Left colon (tissue), 2 donors: ENCODE measurements around the gene FNDC1. TPM values are rescaled to one million over a fixed set of nuclear protein-coding genes. Genes with fewer than 3 reads are reported as not detected.
"Not testable (repeated sequence)": the region's sequence is repeated elsewhere in the genome, so short reads cannot be mapped to it uniquely, and the experiment has no call there.

Experiments used
- ATAC-seq: fragments of 200-7000 bp; cut with Tn5 transposase; one replicate; pipeline ENCODE4 v1.9.1; 2020; ENCODE audit warnings: mild to moderate bottlenecking, moderate library complexity
- DNase-seq, 2 donors: peaks; one replicate each; pipeline ENCODE4 v3.0.0-alpha.2; 2020
- intact Hi-C, 2 donors: fragments of 100-400 bp; cut with DNase I in 1 of 2; cut with micrococcal nuclease in 1 of 2; formaldehyde crosslinking; loops; one replicate each; pipeline versions ENCODE4 v1.11.2 to v1.14.0; 2022; cut with DNase I, micrococcal nuclease
- long read RNA-seq: library from polyadenylated mRNA; unstranded; transcript quantifications from one replicate; pipeline ENCODE4 v2.0.0, GENCODE V29; 2021
- total RNA-seq, 2 donors: library from RNA; stranded (reverse); fragmentation: NEBNext Ultra II Directional; extraction: Animal tissue kit (Norgen Biotek cat#: 25700); gene quantifications; one replicate each; pipeline ENCODE4 v1.2.1, GENCODE V29; 2021
- donor health status: DM: no; HTN: no; CAD: no.
- donor health status: DM: yes; HTN: yes; CAD: no.

The FNDC1 gene
- 1 to 10 TPM in 1 of 2 donors, under 1 TPM in 1; 0.21 to 1.5 TPM for total RNA-seq
- long read RNA-seq, result 0 reads

- ATAC-seq, result peak; percentile 70
- intact Hi-C loops, result no loop called here
- peak in 1 of 2 donors; percentile 61 for DNase-seq
Observed at GRCh38 chr6:159169193-159169555, at the start of gene FNDC1. TSS of gene FNDC1 (plus strand) at chr6:159169400. CDS start at chr6:159169597, 197 bp downstream.

GRCh38 chr6:159119791-159120190 lies 49.4 kb upstream of the FNDC1 start:
- no peak for ATAC-seq
- no peak for DNase-seq
- intact Hi-C loops, result no loop called here

DNA sequence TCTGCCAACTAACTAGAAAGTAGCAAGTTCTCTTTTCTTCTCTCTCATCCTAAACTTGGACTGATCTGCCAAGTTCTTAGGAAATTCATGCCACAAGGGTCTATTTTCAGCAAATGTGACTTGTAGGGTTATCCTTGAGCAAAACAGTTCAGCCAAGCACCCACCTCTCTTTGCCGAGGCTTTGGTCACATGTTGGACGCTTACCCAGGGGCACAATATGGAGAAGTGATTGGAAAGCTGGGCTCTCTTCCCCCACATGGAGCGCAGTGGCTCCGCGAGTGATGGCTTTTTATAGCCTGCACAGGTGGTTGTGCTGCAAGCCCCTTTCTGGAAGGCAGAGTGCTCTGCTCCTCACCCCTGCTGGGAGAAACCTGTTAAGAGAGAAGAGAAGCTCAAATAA lies 47.7 kb upstream of the FNDC1 start:
- DNase-seq (no peak), ATAC-seq (no peak)
- intact Hi-C loops, result no loop called here

GRCh38 chr6:159122453-159122852 lies 46.7 kb upstream of the FNDC1 start:
- ATAC-seq (no peak), DNase-seq (no peak)
- intact Hi-C loops, result no loop called here

- DNase-seq, intact Hi-C loops: not testable (repeated sequence)
Observed at GRCh38 chr6:159123831-159124230, 45.4 kb upstream of the FNDC1 start.

DNA sequence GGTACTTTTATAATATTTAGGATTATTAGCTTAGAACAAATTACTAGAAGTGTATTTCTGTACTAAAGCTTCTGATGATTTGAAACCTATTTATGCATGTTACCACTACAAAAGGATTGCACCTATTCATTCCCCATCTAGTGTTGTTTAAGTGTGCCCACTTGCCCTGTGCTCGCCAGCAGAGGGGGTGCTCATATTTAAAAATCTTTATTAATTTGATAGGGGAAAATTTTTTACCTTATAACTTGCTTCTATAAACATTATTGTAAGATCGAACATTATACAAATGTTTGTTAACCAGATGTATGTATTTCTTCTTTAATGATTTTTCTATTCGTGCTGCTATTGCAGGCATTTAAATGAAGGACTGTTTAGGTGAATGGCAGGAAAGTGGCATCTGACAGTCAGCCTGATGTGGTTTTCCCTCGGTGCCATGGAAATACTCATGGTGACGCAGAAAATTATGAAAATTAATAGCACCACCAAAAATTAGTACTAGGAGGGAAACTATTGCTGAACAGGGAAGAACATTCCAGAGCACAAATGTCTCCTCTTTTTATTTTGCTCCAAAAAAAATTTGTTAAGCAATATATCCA lies 44.1 kb upstream of the FNDC1 start:
- no peak for ATAC-seq
- no peak for DNase-seq
- intact Hi-C loops, result no loop called here

More at GRCh38 chr6:159123831-159124230, 45.4 kb upstream of the FNDC1 start:
- not testable (repeated sequence) for ATAC-seq

DNA sequence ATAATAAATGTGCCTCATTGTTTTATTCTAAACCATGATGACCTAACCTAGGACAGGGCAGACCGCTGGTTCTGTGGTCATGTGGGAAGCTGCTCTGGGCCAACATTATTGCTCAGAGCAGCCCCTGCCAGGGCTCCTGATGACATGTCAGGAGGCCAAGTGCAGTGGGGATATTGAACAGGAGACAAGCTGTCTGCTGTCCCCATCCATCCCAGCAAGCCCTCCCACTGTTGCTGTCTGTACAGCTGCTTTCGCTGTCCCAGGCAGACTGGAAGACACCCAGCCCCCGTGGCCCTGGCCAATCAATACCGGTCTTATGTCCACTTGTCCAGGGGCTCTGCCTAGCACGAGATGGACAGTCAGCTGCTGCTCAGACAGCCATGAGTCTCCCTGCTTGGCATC lies 43.2 kb upstream of the FNDC1 start:
- ATAC-seq (no peak), DNase-seq (no peak)
- intact Hi-C loops, result no loop called here

DNA sequence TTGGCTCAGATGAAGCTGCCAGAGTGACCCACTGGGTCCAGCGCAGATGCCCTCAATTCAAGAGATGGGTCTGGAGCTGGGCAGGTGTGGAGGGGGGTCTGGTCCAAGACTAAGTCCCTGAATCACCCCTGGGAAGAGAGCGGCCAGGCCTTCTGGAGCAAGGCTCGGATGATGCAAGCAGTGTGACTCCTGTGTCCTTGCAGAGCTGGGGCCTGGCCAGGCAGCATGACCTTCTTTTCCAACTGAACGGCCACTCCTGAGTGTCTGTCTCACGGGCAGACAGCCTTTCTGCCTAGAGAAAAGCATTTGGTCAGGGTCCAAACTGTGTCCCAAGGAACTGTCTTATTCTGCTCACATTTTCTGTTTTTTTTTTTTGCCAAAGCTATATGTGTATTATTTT lies 42.6 kb upstream of the FNDC1 start:
- ATAC-seq, result no peak
- no peak for DNase-seq
- intact Hi-C loops, result no loop called here

- ATAC-seq, result no peak
- no peak for DNase-seq
- intact Hi-C loops, result no loop called here
Observed at GRCh38 chr6:159127701-159128100, 41.5 kb upstream of the FNDC1 start.

DNA sequence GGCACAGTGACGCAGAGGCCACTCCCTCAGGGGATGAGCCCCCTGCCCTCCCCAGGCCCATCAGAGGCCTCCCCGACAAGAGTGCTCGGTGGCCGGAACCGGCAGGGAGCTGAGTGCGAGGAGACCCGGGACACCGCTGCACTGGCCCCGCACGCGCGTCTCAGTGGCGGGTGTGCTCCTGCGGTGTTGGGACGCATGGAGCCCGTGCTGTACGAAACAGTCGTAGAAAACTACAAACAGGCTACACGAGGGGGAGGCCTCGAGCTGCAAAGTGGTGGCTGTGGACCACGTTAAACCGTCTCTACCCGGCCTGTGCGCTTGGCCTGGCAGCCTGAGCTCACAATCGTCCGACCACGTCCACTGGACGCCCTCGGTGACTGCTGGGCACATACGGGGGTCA lies 40.2 kb upstream of the FNDC1 start:
- DNase-seq (no peak), ATAC-seq (no peak)
- intact Hi-C loops, result no loop called here

DNA sequence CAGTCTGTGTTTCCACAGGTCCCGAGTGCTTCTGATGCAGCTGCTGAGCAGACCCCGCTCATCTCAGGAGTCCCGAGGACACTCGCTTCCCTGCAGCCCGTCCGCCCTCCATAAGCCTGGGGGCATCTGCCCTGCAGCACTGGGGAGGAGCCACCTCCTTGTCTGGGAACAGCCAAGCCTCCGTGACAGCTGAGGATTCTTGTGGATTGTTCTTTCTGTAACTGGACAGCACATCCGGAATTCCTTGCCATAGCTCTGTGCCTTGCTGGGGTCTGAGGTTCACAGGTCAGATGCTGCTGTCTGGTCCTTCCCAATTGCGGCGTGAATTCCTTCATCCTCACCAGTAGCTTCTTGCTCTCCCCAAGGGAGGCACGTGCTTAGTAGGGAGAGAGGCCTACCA lies 38.4 kb upstream of the FNDC1 start:
- no peak for ATAC-seq
- DNase-seq, result no peak
- intact Hi-C loops, result loop anchor here in 1 of 2 donors (10.0 kb wide), 1 partner anchor 126 kb away; the partner anchor contains the start of gene RSPH3

DNA sequence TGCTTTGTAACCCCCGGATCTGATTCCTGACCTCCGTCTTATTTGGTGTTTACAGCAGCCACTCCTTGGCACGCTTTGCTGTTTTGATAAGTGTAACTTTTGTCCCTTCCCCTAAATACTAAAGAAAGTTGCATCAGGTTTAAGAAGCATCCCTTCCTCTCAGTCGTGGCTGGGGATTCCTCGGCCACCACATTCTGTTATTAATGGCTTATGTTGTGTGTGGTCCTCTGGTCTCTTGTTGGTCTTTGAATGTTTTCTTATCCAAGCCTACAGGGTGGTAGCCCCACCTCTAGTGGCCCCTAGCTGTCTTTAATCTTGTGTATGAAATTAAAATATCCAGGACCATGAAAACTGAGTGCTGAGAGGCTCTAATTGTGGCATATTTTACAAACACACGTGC lies 37.5 kb upstream of the FNDC1 start:
- intact Hi-C loops, result loop anchor here in 1 of 2 donors (10.0 kb wide), 1 partner anchor 127 kb away; the partner anchor contains the start of gene RSPH3
- no peak for ATAC-seq

GRCh38 chr6:159132664-159133063 lies 36.5 kb upstream of the FNDC1 start:
- intact Hi-C loops, result loop anchor here in 1 of 2 donors (10.0 kb wide), 1 partner anchor 128 kb away; the partner anchor contains the start of gene RSPH3
- DNase-seq, result no peak

More for the DNA sequence above, 37.5 kb upstream of the FNDC1 start:
- no peak for DNase-seq

DNA sequence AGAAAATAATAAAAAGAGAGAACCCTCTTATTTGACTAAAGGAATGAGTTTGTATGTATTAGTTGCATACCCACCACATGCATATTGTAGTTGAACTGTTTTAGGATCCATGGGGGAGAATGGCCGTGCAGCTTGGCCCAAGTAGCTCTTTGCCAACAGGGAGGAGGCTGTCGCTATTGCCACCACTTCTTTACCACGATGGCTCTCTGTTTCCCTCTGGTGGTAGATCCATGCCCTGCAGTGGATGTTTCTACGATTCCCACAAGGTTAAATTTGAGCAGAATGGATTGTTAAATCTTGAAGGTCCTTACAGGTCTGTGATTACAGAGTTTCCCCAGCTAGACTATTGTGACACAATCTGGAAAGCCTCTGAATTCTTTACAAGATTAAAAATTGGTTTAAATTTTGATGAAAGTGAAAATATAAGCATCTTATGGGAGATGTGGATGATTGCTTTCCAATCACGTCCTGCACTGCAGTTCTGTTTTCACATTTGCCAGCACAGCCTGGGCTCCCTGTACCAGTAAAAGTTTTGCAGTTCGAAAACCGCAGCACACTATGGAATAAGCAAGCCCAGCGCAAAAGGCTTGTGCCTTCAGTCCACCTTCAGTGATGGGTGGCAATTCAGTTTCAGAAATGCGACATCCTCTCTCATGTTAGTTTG lies 34.4 kb upstream of the FNDC1 start:
- intact Hi-C loops, result loop anchor here in 1 of 2 donors (5.0 to 10.0 kb wide), 2 partner anchors 93 to 130 kb away; partner anchors contain the start of genes RSPH3 and TAGAP
- ATAC-seq (peak; percentile 86), DNase-seq (peak in 1 of 2 donors; percentile 74)

More at GRCh38 chr6:159132664-159133063, 36.5 kb upstream of the FNDC1 start:
- ATAC-seq, result no peak

GRCh38 chr6:159137676-159138075 lies 31.5 kb upstream of the FNDC1 start:
- DNase-seq (no peak), ATAC-seq (no peak)
- intact Hi-C loops, result loop anchor here in 1 of 2 donors (5.0 to 10.0 kb wide), 2 partner anchors 95 to 133 kb away; partner anchors contain the start of genes RSPH3 and TAGAP

DNA sequence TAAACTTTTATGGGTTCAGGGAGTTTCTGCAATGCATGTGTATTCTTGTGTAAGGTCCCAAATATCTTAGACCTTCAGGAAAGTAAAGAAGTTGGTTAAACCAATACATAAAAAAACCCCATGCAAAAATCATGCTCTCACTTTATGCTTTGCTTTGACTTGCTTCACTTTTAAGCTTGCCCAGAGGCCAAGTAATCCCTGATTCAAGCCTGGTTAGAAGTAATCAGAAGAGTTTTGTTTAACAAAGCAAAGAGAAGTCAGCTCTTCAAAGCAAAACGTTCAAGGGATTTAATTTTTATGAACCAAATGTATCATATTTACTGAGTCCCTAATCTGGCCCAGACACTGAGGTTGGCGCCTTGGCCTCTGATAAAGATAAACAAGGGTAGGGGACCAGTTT lies 26.7 kb upstream of the FNDC1 start:
- no peak for DNase-seq
- intact Hi-C loops, result no loop called here

GRCh38 chr6:159148641-159149040 lies 20.6 kb upstream of the FNDC1 start:
- DNase-seq (no peak), ATAC-seq (no peak)
- intact Hi-C loops, result no loop called here

More for the DNA sequence above, 26.7 kb upstream of the FNDC1 start:
- ATAC-seq, result no peak

- ATAC-seq (no peak), DNase-seq (no peak)
- intact Hi-C loops, result no loop called here
Observed at GRCh38 chr6:159149641-159150040, 19.6 kb upstream of the FNDC1 start.

DNA sequence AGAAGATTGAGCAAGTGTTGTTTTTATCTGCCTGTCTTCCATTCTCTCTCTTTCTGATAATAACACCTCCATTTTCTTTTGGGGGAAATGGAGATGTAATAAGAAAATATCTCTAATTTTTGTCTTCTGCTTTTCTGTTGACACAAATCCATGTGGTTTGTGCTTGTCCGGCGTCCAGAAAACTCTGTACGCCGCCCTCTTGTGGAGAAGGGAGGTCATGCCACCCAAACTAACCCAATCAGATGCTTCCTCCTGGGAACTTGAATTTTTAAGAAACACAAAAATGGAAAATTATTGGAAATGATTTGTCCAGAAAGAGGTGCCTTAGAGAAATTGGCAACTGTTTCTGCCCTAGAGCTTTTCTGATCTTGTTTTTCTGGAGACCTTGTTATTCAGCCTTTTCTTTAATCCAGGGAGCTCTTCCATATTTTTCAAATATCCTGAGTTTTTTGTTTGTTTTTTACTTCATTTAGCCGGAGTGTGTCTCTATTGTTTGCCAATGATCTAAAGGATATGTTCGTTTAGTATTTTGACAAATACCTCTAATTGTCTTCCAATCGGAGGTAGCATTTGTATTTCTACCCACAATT lies 17.8 kb upstream of the FNDC1 start:
- intact Hi-C loops, result no loop called here
- DNase-seq, result peak in 1 of 2 donors; percentile 61

GRCh38 chr6:159152041-159152440 lies 17.2 kb upstream of the FNDC1 start:
- DNase-seq, result no peak
- intact Hi-C loops, result no loop called here

More for the DNA sequence above, 17.8 kb upstream of the FNDC1 start:
- peak; percentile 50 for ATAC-seq

More at GRCh38 chr6:159152041-159152440, 17.2 kb upstream of the FNDC1 start:
- no peak for ATAC-seq
